Measurements from ENCODE around the gene ZNF692. TPM values are rescaled to one million over a fixed set of nuclear protein-coding genes. Genes with fewer than 3 reads are reported as not detected.

ZNF692 gene
- total RNA-seq, 1 experiment from 2014 or later = 59.1 TPM

DNA sequence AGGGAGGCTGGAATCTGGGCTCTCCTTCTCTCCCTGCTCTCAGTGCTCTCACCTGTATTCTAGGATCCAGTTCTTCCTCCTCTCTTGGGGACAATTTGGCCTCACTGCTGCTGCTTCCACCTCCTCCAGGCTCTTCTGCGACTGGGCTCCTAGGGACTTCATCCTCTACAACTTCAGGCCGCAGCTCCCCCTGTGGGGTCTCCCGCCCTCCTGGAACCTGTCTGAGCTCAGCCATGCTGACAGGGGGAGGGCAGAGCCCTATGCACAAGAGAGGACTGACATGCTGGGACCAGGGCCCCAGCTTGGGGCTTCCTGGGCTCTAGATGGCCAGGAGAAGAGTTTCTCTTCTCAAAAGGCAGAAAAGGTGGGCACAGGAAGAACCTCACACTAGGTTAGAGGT, 34.2 kb downstream of the ZNF692 start (continued):
- TF ChIP-seq, protein P1, sequence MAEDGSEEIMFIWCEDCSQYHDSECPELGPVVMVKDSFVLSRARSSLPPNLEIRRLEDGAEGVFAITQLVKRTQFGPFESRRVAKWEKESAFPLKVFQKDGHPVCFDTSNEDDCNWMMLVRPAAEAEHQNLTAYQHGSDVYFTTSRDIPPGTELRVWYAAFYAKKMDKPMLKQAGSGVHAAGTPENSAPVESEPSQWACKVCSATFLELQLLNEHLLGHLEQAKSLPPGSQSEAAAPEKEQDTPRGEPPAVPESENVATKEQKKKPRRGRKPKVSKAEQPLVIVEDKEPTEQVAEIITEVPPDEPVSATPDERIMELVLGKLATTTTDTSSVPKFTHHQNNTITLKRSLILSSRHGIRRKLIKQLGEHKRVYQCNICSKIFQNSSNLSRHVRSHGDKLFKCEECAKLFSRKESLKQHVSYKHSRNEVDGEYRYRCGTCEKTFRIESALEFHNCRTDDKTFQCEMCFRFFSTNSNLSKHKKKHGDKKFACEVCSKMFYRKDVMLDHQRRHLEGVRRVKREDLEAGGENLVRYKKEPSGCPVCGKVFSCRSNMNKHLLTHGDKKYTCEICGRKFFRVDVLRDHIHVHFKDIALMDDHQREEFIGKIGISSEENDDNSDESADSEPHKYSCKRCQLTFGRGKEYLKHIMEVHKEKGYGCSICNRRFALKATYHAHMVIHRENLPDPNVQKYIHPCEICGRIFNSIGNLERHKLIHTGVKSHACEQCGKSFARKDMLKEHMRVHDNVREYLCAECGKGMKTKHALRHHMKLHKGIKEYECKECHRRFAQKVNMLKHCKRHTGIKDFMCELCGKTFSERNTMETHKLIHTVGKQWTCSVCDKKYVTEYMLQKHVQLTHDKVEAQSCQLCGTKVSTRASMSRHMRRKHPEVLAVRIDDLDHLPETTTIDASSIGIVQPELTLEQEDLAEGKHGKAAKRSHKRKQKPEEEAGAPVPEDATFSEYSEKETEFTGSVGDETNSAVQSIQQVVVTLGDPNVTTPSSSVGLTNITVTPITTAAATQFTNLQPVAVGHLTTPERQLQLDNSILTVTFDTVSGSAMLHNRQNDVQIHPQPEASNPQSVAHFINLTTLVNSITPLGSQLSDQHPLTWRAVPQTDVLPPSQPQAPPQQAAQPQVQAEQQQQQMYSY (CRISPR knock-in tag; IDR thresholded peaks at IDR 0.05) = no peak
- no peak for TF ChIP-seq ATF1 (CRISPR knock-in tag; IDR thresholded peaks at IDR 0.05)
- no peak for TF ChIP-seq MXD4 (CRISPR knock-in tag; IDR thresholded peaks at IDR 0.05; ENCODE audit: borderline replicate concordance)

DNA sequence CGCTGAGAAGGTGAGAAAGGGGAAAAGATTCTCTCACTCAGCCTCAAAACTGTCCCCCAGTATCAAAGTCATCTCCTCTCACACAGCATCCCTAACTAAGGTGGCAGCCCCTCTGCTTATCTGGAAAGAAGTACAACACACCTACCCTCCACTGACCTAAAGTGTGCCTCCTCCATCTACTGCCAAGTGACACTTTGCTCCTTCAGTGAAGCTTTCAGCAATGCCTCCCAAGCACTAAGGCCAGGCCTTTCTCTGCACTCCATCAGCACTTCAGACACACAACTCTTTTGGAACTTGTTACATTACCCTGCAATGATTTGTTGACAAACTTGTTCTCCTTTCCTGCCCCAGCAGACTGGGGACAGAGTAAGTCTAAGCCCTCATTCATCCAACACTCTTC, 34.6 kb downstream of the ZNF692 start:
- H3K27ac Mint-ChIP-seq = no peak overlapping the region
- H3K9me3 Mint-ChIP-seq = no peaks in the 10 kb centered on the region
- ChIA-PET CTCF (interaction anchor here (5.2 kb wide), 1 partner anchor 14 kb away, joined by 53 read pairs; the partner anchor contains the start of gene ZNF672), POLR2A (no interaction called here)
- TF ChIP-seq ZNF396 (CRISPR knock-in tag; IDR thresholded peaks at IDR 0.05; ENCODE audit: borderline replicate concordance) = no peak
- H3K36me3 Mint-ChIP-seq = peaks cover 29% of the 10 kb centered on the region
- no peak for ATAC-seq
- DNase-seq (ENCODE audit: low spot score) = no peak
- no peaks in the 10 kb centered on the region; the same call in 1 of the 2 replicates for H3K27me3 Mint-ChIP-seq (ENCODE audit: low read depth)
- peaks cover 22% of the 10 kb centered on the region for H3K4me1 Mint-ChIP-seq
- H3K4me3 Mint-ChIP-seq = peak overlapping the region; percentile 99; the same call in 1 of the 2 replicates

DNA sequence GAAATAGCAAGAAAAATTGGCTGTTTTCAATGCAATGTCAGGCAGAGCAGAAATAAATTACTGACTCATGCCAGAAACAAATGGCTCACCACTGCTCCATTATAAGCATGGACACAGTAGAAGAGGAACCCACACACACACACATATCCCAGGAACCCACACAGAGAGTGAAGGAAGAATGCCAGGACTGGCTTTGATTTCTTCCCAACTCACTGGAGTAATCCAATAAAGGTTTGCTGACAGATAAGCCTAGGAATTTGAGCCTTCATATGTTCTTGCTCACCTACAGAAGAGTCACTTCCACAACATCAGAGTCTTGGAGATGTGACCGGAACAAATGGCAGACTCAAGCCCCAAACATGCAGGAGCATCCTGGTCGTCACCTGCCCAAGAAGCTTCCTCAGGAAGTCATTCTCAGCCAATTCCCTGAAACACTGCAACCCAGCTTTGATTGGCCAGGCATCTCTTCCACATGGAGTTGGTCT, 35.3 kb downstream of the ZNF692 start:
- no peak overlapping the region for H3K27ac Mint-ChIP-seq
- ATAC-seq (no peak), DNase-seq (ENCODE audit: low spot score) (no peak)
- H3K4me1 Mint-ChIP-seq = peaks cover 29% of the 10 kb centered on the region
- no peaks in the 10 kb centered on the region; the same call in 1 of the 2 replicates for H3K27me3 Mint-ChIP-seq (ENCODE audit: low read depth)
- CTCF ChIA-PET = interaction anchor here (1.2 kb wide), 1 partner anchor 11 kb away, joined by 6 read pairs; no protein-coding TSS in a partner anchor
- H3K4me3 Mint-ChIP-seq = peak overlapping the region; percentile 99; the same call in 1 of the 2 replicates
- H3K9me3 Mint-ChIP-seq = no peaks in the 10 kb centered on the region
- peaks cover 29% of the 10 kb centered on the region for H3K36me3 Mint-ChIP-seq
- POLR2A ChIA-PET = no interaction called here
- TF ChIP-seq, protein P2, sequence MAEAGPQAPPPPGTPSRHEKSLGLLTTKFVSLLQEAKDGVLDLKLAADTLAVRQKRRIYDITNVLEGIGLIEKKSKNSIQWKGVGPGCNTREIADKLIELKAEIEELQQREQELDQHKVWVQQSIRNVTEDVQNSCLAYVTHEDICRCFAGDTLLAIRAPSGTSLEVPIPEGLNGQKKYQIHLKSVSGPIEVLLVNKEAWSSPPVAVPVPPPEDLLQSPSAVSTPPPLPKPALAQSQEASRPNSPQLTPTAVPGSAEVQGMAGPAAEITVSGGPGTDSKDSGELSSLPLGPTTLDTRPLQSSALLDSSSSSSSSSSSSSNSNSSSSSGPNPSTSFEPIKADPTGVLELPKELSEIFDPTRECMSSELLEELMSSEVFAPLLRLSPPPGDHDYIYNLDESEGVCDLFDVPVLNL (CRISPR knock-in tag; IDR thresholded peaks at IDR 0.05; ENCODE audit: borderline replicate concordance, low read depth) = no peak

DNA sequence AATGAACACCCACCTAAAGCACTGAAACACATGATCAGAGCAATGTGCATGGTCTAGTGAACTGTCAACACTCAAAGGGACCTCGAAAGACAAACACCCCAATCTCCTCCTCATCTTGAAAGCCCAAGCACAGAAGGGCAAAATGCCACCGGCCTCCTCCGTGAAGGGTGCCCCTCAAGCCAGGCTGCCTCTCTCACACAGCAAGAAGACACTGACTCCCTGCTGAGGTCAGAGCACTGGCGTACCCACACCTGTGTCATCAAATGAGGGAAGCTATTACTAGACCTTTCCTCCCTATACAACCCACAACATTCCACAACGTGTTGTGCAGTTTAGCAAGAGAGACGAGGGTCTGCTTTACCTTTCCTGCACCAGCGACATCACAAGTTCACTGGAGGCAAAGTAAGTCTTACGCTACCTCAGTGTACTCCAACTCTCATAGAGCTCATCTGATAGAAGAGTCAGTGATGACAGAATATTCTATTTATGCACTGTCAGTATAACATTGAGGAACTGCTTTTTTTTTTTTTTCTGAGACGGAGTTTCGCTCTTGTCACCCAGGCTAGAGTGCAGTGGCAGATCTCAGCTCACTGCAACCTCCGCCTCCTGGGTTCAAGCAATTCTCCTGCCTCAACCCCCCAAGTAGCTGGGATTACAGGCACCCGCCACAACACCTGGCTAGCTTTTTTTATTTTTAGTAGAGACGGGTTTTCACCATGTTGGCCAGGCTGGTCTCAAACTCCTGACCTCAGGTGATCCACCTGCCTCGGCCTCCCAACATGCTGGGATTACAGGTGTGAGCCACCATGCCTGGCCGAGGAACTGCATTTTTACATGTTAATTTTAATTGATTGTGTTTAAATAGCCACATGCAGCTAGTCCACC, 36.5 kb downstream of the ZNF692 start:
- peaks cover 29% of the 10 kb centered on the region for H3K36me3 Mint-ChIP-seq
- CTCF ChIA-PET = interaction anchor here (1.2 kb wide), 1 partner anchor 10 kb away, joined by 6 read pairs; no protein-coding TSS in a partner anchor
- no peak for ATAC-seq
- no peak for DNase-seq (ENCODE audit: low spot score)
- H3K4me3 Mint-ChIP-seq = no peak overlapping the region
- POLR2A ChIA-PET = no interaction called here
- peaks cover 32% of the 10 kb centered on the region for H3K4me1 Mint-ChIP-seq
- no peak overlapping the region for H3K27ac Mint-ChIP-seq
- H3K9me3 Mint-ChIP-seq = no peaks in the 10 kb centered on the region
- no peaks in the 10 kb centered on the region; the same call in 1 of the 2 replicates for H3K27me3 Mint-ChIP-seq (ENCODE audit: low read depth)
- TF ChIP-seq KAT7 (CRISPR knock-in tag; IDR thresholded peaks at IDR 0.05; ENCODE audit: borderline replicate concordance) (no peak), ZNF423 (CRISPR knock-in tag; IDR thresholded peaks at IDR 0.05) (no peak), SMAD3 (CRISPR knock-in tag; IDR thresholded peaks at IDR 0.05; ENCODE audit: borderline replicate concordance) (no peak), FOXP1 (CRISPR knock-in tag; IDR thresholded peaks at IDR 0.05; ENCODE audit: borderline replicate concordance) (no peak), ZBTB21 (CRISPR knock-in tag; IDR thresholded peaks at IDR 0.05; ENCODE audit: borderline replicate concordance) (no peak), PRRX2 (CRISPR knock-in tag; IDR thresholded peaks at IDR 0.05) (no peak), ZNF138 (CRISPR knock-in tag; conservative IDR thresholded peaks at IDR 0.05) (no peak), ESRRA (CRISPR knock-in tag; IDR thresholded peaks at IDR 0.05; ENCODE audit: borderline replicate concordance) (no peak)
- TF ChIP-seq, protein P3, sequence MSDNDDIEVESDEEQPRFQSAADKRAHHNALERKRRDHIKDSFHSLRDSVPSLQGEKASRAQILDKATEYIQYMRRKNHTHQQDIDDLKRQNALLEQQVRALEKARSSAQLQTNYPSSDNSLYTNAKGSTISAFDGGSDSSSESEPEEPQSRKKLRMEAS (CRISPR knock-in tag; IDR thresholded peaks at IDR 0.05) = no peak
- TF ChIP-seq, protein P4, sequence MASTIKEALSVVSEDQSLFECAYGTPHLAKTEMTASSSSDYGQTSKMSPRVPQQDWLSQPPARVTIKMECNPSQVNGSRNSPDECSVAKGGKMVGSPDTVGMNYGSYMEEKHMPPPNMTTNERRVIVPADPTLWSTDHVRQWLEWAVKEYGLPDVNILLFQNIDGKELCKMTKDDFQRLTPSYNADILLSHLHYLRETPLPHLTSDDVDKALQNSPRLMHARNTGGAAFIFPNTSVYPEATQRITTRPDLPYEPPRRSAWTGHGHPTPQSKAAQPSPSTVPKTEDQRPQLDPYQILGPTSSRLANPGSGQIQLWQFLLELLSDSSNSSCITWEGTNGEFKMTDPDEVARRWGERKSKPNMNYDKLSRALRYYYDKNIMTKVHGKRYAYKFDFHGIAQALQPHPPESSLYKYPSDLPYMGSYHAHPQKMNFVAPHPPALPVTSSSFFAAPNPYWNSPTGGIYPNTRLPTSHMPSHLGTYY (CRISPR knock-in tag; IDR thresholded peaks at IDR 0.05) = no peak
- TF ChIP-seq, protein P5, sequence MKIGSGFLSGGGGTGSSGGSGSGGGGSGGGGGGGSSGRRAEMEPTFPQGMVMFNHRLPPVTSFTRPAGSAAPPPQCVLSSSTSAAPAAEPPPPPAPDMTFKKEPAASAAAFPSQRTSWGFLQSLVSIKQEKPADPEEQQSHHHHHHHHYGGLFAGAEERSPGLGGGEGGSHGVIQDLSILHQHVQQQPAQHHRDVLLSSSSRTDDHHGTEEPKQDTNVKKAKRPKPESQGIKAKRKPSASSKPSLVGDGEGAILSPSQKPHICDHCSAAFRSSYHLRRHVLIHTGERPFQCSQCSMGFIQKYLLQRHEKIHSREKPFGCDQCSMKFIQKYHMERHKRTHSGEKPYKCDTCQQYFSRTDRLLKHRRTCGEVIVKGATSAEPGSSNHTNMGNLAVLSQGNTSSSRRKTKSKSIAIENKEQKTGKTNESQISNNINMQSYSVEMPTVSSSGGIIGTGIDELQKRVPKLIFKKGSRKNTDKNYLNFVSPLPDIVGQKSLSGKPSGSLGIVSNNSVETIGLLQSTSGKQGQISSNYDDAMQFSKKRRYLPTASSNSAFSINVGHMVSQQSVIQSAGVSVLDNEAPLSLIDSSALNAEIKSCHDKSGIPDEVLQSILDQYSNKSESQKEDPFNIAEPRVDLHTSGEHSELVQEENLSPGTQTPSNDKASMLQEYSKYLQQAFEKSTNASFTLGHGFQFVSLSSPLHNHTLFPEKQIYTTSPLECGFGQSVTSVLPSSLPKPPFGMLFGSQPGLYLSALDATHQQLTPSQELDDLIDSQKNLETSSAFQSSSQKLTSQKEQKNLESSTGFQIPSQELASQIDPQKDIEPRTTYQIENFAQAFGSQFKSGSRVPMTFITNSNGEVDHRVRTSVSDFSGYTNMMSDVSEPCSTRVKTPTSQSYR (CRISPR knock-in tag; IDR thresholded peaks at IDR 0.05) = no peak
